HepG2 (cell line): ENCODE measurements around the gene NBEA. TPM values are rescaled to one million over a fixed set of nuclear protein-coding genes. Genes with fewer than 3 reads are reported as not detected.

Experiments used
- ATM ChIP-seq: fragments of 450-650 bp; IDR thresholded peaks from 2 replicates; pipeline ENCODE4 v1.7.1; 2017; ENCODE audit warnings: mild to moderate bottlenecking, borderline replicate concordance
- HNRNPK ChIP-seq: fragments of 200-400 bp; formaldehyde crosslinking; IDR thresholded peaks from 2 replicates; pipeline ENCODE4 v1.6.1; 2018; ENCODE audit warnings: low read length, low read depth, moderate library complexity, mild to moderate bottlenecking; ENCODE audit not compliant: poor library complexity, severe bottlenecking
- KDM4B ChIP-seq: sonication (generic); formaldehyde crosslinking; IDR thresholded peaks from 2 replicates; pipeline ENCODE4 v1.4.0; 2020; ENCODE audit warnings: missing genetic modification reagents
- NR2F2 ChIP-seq: IDR thresholded peaks from 2 replicates; pipeline ENCODE4 v1.6.1; 2012; ENCODE audit warnings: low read depth, inconsistent platforms, borderline replicate concordance
- ONECUT2 ChIP-seq: sonication (generic); formaldehyde crosslinking; IDR thresholded peaks from 2 replicates; pipeline ENCODE4 v1.4.0; 2020; ENCODE audit warnings: missing genetic modification reagents
- PRDM4 ChIP-seq: sonication (generic); formaldehyde crosslinking; IDR thresholded peaks from 2 replicates; pipeline ENCODE4 v1.9.0; 2021; ENCODE audit warnings: missing genetic modification reagents, borderline replicate concordance
- RBM22 ChIP-seq: fragments of 200-400 bp; formaldehyde crosslinking; optimal IDR thresholded peaks from 2 replicates; pipeline ENCODE3; 2017; ENCODE audit warnings: mild to moderate bottlenecking, low read length, moderate library complexity
- TCF12 ChIP-seq, 2 experiments: fragments of 450-650 bp in 1 of 2; sonication (generic) in 1 of 2; formaldehyde crosslinking in 1 of 2; IDR thresholded peaks; 2 replicates each; pipeline versions ENCODE4 v1.6.1 to v1.8.0; 2017 to 2022; ENCODE audit warnings: antibody characterized with exemption in 1 of 2, mild to moderate bottlenecking in 1 of 2, missing genetic modification reagents in 1 of 2, moderate library complexity in 1 of 2
- ZBTB43 ChIP-seq: sonication (generic); formaldehyde crosslinking; conservative IDR thresholded peaks from 2 replicates; pipeline ENCODE4 v1.4.0; 2020; ENCODE audit warnings: missing genetic modification reagents
- ZFYVE20 ChIP-seq: sonication (generic); formaldehyde crosslinking; IDR thresholded peaks from 2 replicates; pipeline ENCODE4 v1.8.0; 2023; ENCODE audit warnings: low read depth, mild to moderate bottlenecking, moderate library complexity, missing genetic modification reagents, borderline replicate concordance
- ZNF646 ChIP-seq: sonication (generic); formaldehyde crosslinking; IDR thresholded peaks from 2 replicates; pipeline ENCODE4 v1.9.0; 2021; ENCODE audit warnings: mild to moderate bottlenecking, missing genetic modification reagents
- polyA plus RNA-seq, 8 experiments: library from polyadenylated mRNA; depleted of rRNA in 3 of 8; stranded (reverse) in 7 of 8; unstranded in 1 of 8; fragments of >200 nt; fragmentation: Illumina TruSeq in 4 of 8; extraction: Trizol in 4 of 8; gene quantifications; 2 replicates each; pipeline versions ENCODE4 v1.2.1 to v1.2.3, GENCODE V29; 2011 to 2016; ENCODE audit warnings: low read depth in 4 of 8, missing spikeins in 1 of 8, mixed read lengths in 1 of 8; ENCODE audit not compliant: insufficient read depth in 1 of 8
- total RNA-seq, 5 experiments: library from RNA; depleted of rRNA; stranded (reverse); fragments of >200 nt; fragmentation: Illumina TruSeq; extraction: Trizol; gene quantifications; 2 replicates each; pipeline ENCODE4 v1.2.3, GENCODE V29; 2016; ENCODE audit warnings: low read depth in 1 of 5

The NBEA gene
- total and polyA plus RNA-seq, 2 of the 13 experiments (the other 11 are each of a cell fraction or from before 2014, with no cell fraction given): 2.7 to 2.8 TPM

GRCh38 chr13:35498231-35498630 is 556.2 kb downstream of the NBEA start (continued):
- TF ChIP-seq ZBTB43 (CRISPR knock-in tag) (no peak), RBM22 (no peak), ZNF646 (no peak), ONECUT2 (CRISPR knock-in tag) (no peak), HNRNPK (no peak), PRDM4 (CRISPR knock-in tag) (no peak), ATM (no peak), TCF12 (IDR thresholded peaks at IDR 0.05) (no peak), TCF12 (CRISPR knock-in tag; IDR thresholded peaks at IDR 0.05) (no peak), KDM4B (CRISPR knock-in tag) (no peak), ZFYVE20 (no peak), NR2F2 (no peak)
